Esophagus muscularis mucosa (tissue), 4 donors: ENCODE measurements around the gene SNX27.

Source experiments
- CTCF ChIP-seq, 3 experiments: fragments of 200-600 bp in 2 of 3; fragments of 450-650 bp in 1 of 3; sonication (generic) in 2 of 3; IDR thresholded peaks; one replicate each; pipeline ENCODE4 v1.5.1; 2017 to 2019; ENCODE audit warnings: antibody characterized with exemption in 3 of 3, mild to moderate bottlenecking in 2 of 3, moderate library complexity in 1 of 3
- EP300 ChIP-seq: sonication (generic); formaldehyde crosslinking; IDR thresholded peaks from one replicate; pipeline ENCODE4 v1.6.1; 2017; ENCODE audit warnings: antibody characterized with exemption
- POLR2A ChIP-seq: fragments of 450-650 bp; IDR thresholded peaks from one replicate; pipeline ENCODE4 v1.6.1; 2017; ENCODE audit warnings: antibody characterized with exemption, moderate library complexity, mild to moderate bottlenecking, low read depth

GRCh38 chr1:151613282-151613780, 1.5 kb downstream of the SNX27 start:
- TF ChIP-seq EP300, result no peak
- no peak for TF ChIP-seq CTCF (IDR thresholded peaks at IDR 0.05)
- TF ChIP-seq POLR2A, result no peak
